Measurements from ENCODE around the gene ZNF649. TPM values are rescaled to one million over a fixed set of nuclear protein-coding genes. Genes with fewer than 3 reads are reported as not detected.

ZNF649 gene
- polyA plus RNA-seq, 1 experiment: 3.6 TPM

DNA sequence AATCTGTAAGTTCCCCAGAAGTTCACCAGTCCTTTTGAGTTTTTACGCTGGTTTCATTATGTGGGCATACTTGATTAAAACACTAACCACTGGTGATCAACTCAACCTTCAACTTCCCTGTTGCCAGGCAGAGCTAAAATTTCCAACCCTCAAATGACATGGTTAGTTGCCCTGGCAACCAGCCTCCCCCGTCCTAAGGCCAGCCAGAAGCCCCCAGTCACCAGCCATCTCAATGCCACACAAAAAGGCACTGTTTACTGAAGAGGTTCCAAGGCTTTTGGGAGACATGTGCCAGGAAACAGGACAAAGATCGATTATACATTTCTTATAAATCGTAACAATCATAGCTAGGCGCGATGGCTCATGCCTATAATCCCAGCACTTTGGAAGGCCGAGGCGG is 1.6 kb downstream of the ZNF649 start:
- H3K9me3 ChIP-seq (ENCODE audit: control insufficient read depth, insufficient read depth, low read length): peaks cover 26% of the 10 kb centered on the region
- H3K27ac ChIP-seq (ENCODE audit: low read depth, low read length): no peak overlapping the region
- DNase-seq (ENCODE audit: low read depth, low spot score): no peak
- TF ChIP-seq, protein P1, sequence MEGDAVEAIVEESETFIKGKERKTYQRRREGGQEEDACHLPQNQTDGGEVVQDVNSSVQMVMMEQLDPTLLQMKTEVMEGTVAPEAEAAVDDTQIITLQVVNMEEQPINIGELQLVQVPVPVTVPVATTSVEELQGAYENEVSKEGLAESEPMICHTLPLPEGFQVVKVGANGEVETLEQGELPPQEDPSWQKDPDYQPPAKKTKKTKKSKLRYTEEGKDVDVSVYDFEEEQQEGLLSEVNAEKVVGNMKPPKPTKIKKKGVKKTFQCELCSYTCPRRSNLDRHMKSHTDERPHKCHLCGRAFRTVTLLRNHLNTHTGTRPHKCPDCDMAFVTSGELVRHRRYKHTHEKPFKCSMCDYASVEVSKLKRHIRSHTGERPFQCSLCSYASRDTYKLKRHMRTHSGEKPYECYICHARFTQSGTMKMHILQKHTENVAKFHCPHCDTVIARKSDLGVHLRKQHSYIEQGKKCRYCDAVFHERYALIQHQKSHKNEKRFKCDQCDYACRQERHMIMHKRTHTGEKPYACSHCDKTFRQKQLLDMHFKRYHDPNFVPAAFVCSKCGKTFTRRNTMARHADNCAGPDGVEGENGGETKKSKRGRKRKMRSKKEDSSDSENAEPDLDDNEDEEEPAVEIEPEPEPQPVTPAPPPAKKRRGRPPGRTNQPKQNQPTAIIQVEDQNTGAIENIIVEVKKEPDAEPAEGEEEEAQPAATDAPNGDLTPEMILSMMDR (IDR thresholded peaks at IDR 0.05; ENCODE audit: low read depth, low read length): no peak
- CTCF ChIA-PET: interaction anchor here (0.6 kb wide), 1 partner anchor 623 kb away, joined by 4 read pairs; no protein-coding TSS in a partner anchor
- no peak overlapping the region for H3K4me3 ChIP-seq (ENCODE audit: low read depth, low read length)
- H3K27me3 ChIP-seq (ENCODE audit: control insufficient read depth, insufficient read depth, low read length): no peaks in the 10 kb centered on the region
- POLR2A ChIA-PET: interaction anchor here (0.7 kb wide), 1 partner anchor 15 kb away, joined by 4 read pairs; the partner anchor contains the start of gene ZNF577

- TF ChIP-seq, protein P1 (IDR thresholded peaks at IDR 0.05; ENCODE audit: low read depth, low read length): no peak
- POLR2A ChIA-PET: no interaction called here
- H3K4me3 ChIP-seq (ENCODE audit: low read depth, low read length): no peak overlapping the region
- H3K27ac ChIP-seq (ENCODE audit: low read depth, low read length): no peak overlapping the region
- no peaks in the 10 kb centered on the region for H3K27me3 ChIP-seq (ENCODE audit: control insufficient read depth, insufficient read depth, low read length)
- DNase-seq (ENCODE audit: low read depth, low spot score): no peak
- peaks cover 29% of the 10 kb centered on the region for H3K9me3 ChIP-seq (ENCODE audit: control insufficient read depth, insufficient read depth, low read length)
- CTCF ChIA-PET: interaction anchor here (0.7 kb wide), 1 partner anchor 661 kb away, joined by 4 read pairs; no protein-coding TSS in a partner anchor
These were observed 3.0 kb downstream of the ZNF649 start for GRCh38 chr19:51901860-51902259.

DNA sequence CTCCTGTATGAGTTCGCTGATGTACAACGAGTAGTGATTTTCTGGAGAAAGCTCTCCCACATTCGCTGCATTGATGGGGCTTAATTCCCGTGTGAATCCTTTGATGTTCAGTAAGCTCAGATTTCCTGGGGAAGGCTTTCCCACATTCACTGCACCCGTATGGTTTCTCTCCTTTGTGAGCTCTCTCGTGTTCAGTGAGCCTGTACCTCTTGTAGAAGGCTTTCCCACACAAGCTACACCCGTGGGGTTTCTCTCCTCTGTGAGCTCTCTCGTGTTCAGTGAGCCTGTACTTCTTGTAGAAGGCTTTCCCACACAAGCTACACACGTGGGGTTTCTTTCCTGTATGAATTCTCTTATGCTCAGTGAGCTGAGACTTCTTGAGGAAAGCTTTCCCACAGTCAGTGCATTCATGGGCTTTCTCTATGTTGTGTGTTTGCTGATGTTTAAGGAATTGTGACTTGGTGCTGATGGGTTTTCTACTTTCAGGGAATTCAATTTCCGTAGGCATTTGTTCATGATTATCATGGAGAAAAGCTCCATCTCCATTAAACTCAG is 13.5 kb downstream of the ZNF649 start:
- no peak overlapping the region for H3K4me3 ChIP-seq (ENCODE audit: low read depth, low read length)
- H3K27me3 ChIP-seq (ENCODE audit: control insufficient read depth, insufficient read depth, low read length): no peaks in the 10 kb centered on the region
- ChIA-PET CTCF (no interaction called here), POLR2A (no interaction called here)
- no peak for DNase-seq (ENCODE audit: low read depth, low spot score)
- TF ChIP-seq, protein P1 (IDR thresholded peaks at IDR 0.05; ENCODE audit: low read depth, low read length): no peak
- H3K27ac ChIP-seq (ENCODE audit: low read depth, low read length): no peak overlapping the region
- peaks cover 35% of the 10 kb centered on the region for H3K9me3 ChIP-seq (ENCODE audit: control insufficient read depth, insufficient read depth, low read length)

DNA sequence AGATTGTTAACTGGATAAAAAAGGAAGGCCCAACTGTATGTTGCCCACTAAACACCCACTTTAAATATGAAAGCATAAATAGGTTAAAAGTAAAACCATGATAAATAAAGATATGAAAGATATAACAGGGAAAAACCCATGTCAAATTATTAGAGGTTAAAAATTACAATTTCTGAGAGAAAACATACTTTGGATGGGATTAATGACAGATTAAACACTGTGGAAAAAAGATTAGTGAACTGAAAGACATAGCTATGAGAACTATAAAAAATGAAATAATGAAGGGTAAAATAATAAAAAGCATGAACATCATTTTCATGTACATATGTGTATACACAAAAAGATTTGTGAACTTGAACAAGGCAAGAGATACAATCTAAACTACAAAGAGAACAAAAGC is 14.9 kb downstream of the ZNF649 start:
- CTCF ChIA-PET: no interaction called here

More for the DNA sequence above, 14.9 kb downstream of the ZNF649 start:
- Histone ChIP-seq H3K27me3 (ENCODE audit: control insufficient read depth, insufficient read depth, low read length) (no peaks in the 10 kb centered on the region), H3K4me3 (ENCODE audit: low read depth, low read length) (no peak overlapping the region), H3K27ac (ENCODE audit: low read depth, low read length) (no peak overlapping the region), H3K9me3 (ENCODE audit: control insufficient read depth, insufficient read depth, low read length) (peaks cover 34% of the 10 kb centered on the region)
- TF ChIP-seq, protein P1 (IDR thresholded peaks at IDR 0.05; ENCODE audit: low read depth, low read length): no peak
- POLR2A ChIA-PET: no interaction called here
- DNase-seq (ENCODE audit: low read depth, low spot score): no peak
